Activated CD4-positive, alpha-beta T cell treated with anti-CD3 and anti-CD28 coated beads for 48 hours (primary cell): Measurements from ENCODE around the gene ZMYND15.

Source experiments
- DNase-seq: peaks from one replicate; pipeline ENCODE4 v3.0.0-alpha.2; 2020

The ZMYND15 gene

GRCh38 chr17:4744999-4745969 lies 5.7 kb downstream of the ZMYND15 start:
- DNase-seq: no peak

- DNase-seq: no peak
Measured at GRCh38 chr17:4747847-4748246, 8.2 kb downstream of the ZMYND15 start.

GRCh38 chr17:4748686-4749085 lies 9.1 kb downstream of the ZMYND15 start:
- DNase-seq: no peak

GRCh38 chr17:4750606-4751005 lies 11.0 kb downstream of the ZMYND15 start:
- no peak for DNase-seq

- DNase-seq: no peak
Measured at GRCh38 chr17:4751932-4752331, 12.3 kb downstream of the ZMYND15 start.

GRCh38 chr17:4753392-4753791 lies 13.8 kb downstream of the ZMYND15 start:
- DNase-seq: no peak

- DNase-seq: no peak
Measured at GRCh38 chr17:4759776-4760236, 20.2 kb downstream of the ZMYND15 start.

GRCh38 chr17:4764595-4764994 lies 25.0 kb downstream of the ZMYND15 start:
- DNase-seq: no peak

GRCh38 chr17:4766201-4766600 lies 26.6 kb downstream of the ZMYND15 start:
- DNase-seq: no peak

GRCh38 chr17:4766723-4767122 lies 27.1 kb downstream of the ZMYND15 start:
- DNase-seq: no peak

- DNase-seq: no peak
Measured at GRCh38 chr17:4768298-4768697, 28.7 kb downstream of the ZMYND15 start.

- DNase-seq: no peak
Measured at GRCh38 chr17:4769628-4770027, 30.0 kb downstream of the ZMYND15 start.

- DNase-seq: no peak
Measured at GRCh38 chr17:4771519-4772234, 32.0 kb downstream of the ZMYND15 start, which contains the start of gene TM4SF5. Gene TM4SF5, plus strand, starts transcription at chr17:4771886. Its CDS starts 37 bp downstream, at chr17:4771923.

GRCh38 chr17:4772235-4772613 lies 32.6 kb downstream of the ZMYND15 start:
- no peak for DNase-seq

GRCh38 chr17:4777969-4778760 lies 38.5 kb downstream of the ZMYND15 start:
- no peak for DNase-seq

- DNase-seq: no peak
Measured at GRCh38 chr17:4780325-4780955, 40.8 kb downstream of the ZMYND15 start.

GRCh38 chr17:4782652-4783051 lies 43.0 kb downstream of the ZMYND15 start:
- peak; percentile 37 for DNase-seq

- DNase-seq: no peak
Measured at GRCh38 chr17:4785311-4786105, 45.9 kb downstream of the ZMYND15 start.

- DNase-seq: no peak
Measured at GRCh38 chr17:4786106-4786511, 46.5 kb downstream of the ZMYND15 start, which contains the start of gene VMO1. Gene VMO1, minus strand, starts transcription at chr17:4786364. Its CDS starts 12 bp downstream, at chr17:4786352.

GRCh38 chr17:4786516-4786915 lies 46.9 kb downstream of the ZMYND15 start:
- no peak for DNase-seq

GRCh38 chr17:4788159-4788806 lies 48.6 kb downstream of the ZMYND15 start:
- no peak for DNase-seq
